HEK293 (cell line): ENCODE measurements around the gene C20orf204.
"Not testable (repeated sequence)": the region's sequence is repeated elsewhere in the genome, so short reads cannot be mapped to it uniquely, and the experiment has no call there.

ENCODE experiments used
- CTCF ChIA-PET: fragments of 350-600 bp; formaldehyde crosslinking; extraction: SDS; loops from one replicate; lab custom pipeline; 2021; ENCODE audit warnings: antibody characterized with exemption; lab: Yijun Ruan, JAX
- POLR2A ChIA-PET: fragments of 300-600 bp; formaldehyde crosslinking; extraction: SDS; loops from one replicate; lab custom pipeline; 2020; ENCODE audit warnings: antibody characterized with exemption, inconsistent platforms; lab: Yijun Ruan, JAX
- H3K27ac ChIP-seq: fragments of 200-500 bp; sonication (Bioruptor generic); 2 replicates; pipeline ENCODE4 v1.5.1; 2014; ENCODE audit warnings: low read depth, low read length, control low read depth, inconsistent platforms; ENCODE audit errors: extremely low read depth
- H3K36me3 ChIP-seq, 2 experiments: fragments of 200-500 bp in 1 of 2; sonication (Bioruptor generic) in 1 of 2; 1 replicate in 1 of 2; 2 replicates in 1 of 2; pipeline ENCODE4 v1.5.1; 2014 to 2017; ENCODE audit warnings: inconsistent platforms in 2 of 2, low read length in 2 of 2; ENCODE audit not compliant: control insufficient read depth in 2 of 2, insufficient read depth in 1 of 2
- H3K4me1 ChIP-seq: fragments of 200-500 bp; sonication (Bioruptor generic); 2 replicates; pipeline ENCODE4 v1.5.1; 2014; ENCODE audit warnings: mild to moderate bottlenecking, low read length, inconsistent platforms; ENCODE audit not compliant: control insufficient read depth, insufficient read depth
- H3K4me3 ChIP-seq: 2 replicates; pipeline ENCODE4 v1.5.1; 2011; ENCODE audit warnings: low read depth, mild to moderate bottlenecking, control low read depth, low read length, moderate library complexity
- H3K9me3 ChIP-seq: fragments of 200-500 bp; sonication (Bioruptor generic); 2 replicates; pipeline ENCODE4 v1.5.1; 2014; ENCODE audit warnings: low read depth, low read length, inconsistent platforms; ENCODE audit not compliant: control insufficient read depth, insufficient read depth
- SETDB1 ChIP-seq: IDR thresholded peaks from one replicate; pipeline ENCODE4 v1.6.1; 2017; ENCODE audit warnings: mild to moderate bottlenecking, low read length, moderate library complexity, mixed read lengths; ENCODE audit not compliant: insufficient read length
- TRIM28 ChIP-seq: IDR thresholded peaks from 2 replicates; pipeline ENCODE4 v1.6.1; 2011; ENCODE audit warnings: low read length, control low read depth, borderline replicate concordance

Gene C20orf204

DNA sequence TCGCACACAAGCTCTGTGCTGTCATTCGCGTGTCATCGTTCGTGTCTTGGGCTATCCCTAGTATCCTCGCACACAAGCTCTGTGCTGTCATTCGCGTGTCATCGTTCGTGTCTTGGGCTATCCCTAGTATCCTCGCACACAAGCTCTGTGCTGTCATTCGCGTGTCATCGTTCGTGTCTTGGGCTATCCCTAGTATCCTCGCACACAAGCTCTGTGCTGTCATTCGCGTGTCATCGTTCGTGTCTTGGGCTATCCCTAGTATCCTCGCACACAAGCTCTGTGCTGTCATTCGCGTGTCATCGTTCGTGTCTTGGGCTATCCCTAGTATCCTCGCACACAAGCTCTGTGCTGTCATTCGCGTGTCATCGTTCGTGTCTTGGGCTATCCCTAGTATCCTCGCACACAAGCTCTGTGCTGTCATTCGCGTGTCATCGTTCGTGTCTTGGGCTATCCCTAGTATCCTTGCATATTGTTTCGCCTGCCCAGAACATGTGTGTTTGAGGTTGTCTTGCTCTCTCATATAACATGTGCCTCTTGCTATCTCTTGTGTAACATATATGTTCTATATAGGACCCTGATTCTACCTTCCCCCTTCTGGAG is 51.3 kb downstream of the C20orf204 start:
- H3K36me3 ChIP-seq, H3K9me3 ChIP-seq, H3K27ac ChIP-seq, H3K4me3 ChIP-seq, H3K4me1 ChIP-seq, POLR2A ChIA-PET: not testable (repeated sequence)
- TF ChIP-seq TRIM28 (peak; percentile 62; the same call in 1 of the 2 replicates), SETDB1 (peak; percentile 95)
- CTCF ChIA-PET, result interaction anchor here (1.0 to 2.2 kb wide), 3 partner anchors 14 to 107 kb away, joined by 4 read pairs; partner anchors contain the start of gene SAMD10

GRCh38 chr20:64088586-64088985 is 52.6 kb downstream of the C20orf204 start:
- H3K27ac ChIP-seq, POLR2A ChIA-PET, H3K9me3 ChIP-seq, H3K36me3 ChIP-seq, H3K4me1 ChIP-seq, H3K4me3 ChIP-seq: not testable (repeated sequence)
- CTCF ChIA-PET, result interaction anchor here (0.6 to 2.9 kb wide), 2 partner anchors 32 to 48 kb away, joined by 3 to 10 read pairs; no protein-coding TSS in a partner anchor
